ENCODE data around the gene CDH15. TPM values are rescaled to one million over a fixed set of nuclear protein-coding genes. Genes with fewer than 3 reads are reported as not detected.

Gene CDH15
- total and polyA plus RNA-seq, 9 of the 15 experiments (the other 6 are each of a cell fraction or from before 2014, with no cell fraction given) = 0.07 to 0.18 TPM; not detected in 7

DNA sequence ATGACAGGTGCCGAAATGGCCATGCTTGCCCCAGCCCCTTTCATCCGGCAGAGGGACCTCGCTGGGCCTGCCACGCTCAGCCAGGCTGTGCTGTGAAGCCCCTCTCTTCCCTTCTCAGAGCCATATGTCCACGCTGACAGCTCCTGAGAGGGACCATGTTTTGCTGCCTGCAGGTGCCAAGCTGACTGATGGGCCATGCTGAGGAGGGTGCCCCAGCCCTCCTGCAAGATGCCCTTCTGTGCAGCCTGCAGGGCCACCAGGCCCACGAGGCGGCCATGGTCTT lies 33.1 kb upstream of the CDH15 start:
- intact Hi-C loops (cut with micrococcal nuclease) (no loop called here), in situ Hi-C loops (cut with MboI) (no loop called here)
- H3K27me3 ChIP-seq (ENCODE audit: control insufficient read depth in 2 of 2, insufficient read depth in 2 of 2, low read length in 2 of 2) = no peaks in the 10 kb centered on the region
- no peaks in the 10 kb centered on the region for H3K9me3 ChIP-seq (replicated peaks; ENCODE audit: control insufficient read depth, insufficient read depth, low read depth, low read length)
- POLR2A ChIA-PET = no interaction called here
- no peak overlapping the region; a peak in 1 of 4 replicates for H3K9ac ChIP-seq (ENCODE audit: insufficient read depth in 1 of 2, low read depth in 2 of 2, low read length in 2 of 2)
- no peak overlapping the region for H3K4me3 ChIP-seq
- H3K4me1 ChIP-seq (replicated peaks in 1 of 2; ENCODE audit: control insufficient read depth in 2 of 2, insufficient read depth in 2 of 2, low read length in 2 of 2) = peaks cover 0 to 22% of the 10 kb centered on the region in 2 experiments; a peak in 2 of 5 replicates
- no peak overlapping the region for H2AFZ ChIP-seq (ENCODE audit: low read depth, low read length)
- ATAC-seq (no peak), FAIRE-seq (no peak), DNase-seq (ENCODE audit: extremely low read depth in 1 of 4, low spot score in 3 of 4) (no peak)
- H3K27ac ChIP-seq (ENCODE audit: extremely low read depth, low read depth, low read length) = no peak overlapping the region
- H3K36me3 ChIP-seq (ENCODE audit: control insufficient read depth, insufficient read depth, low read length) = peaks cover 41% of the 10 kb centered on the region; the same call in 2 of the 3 replicates
- H4K20me1 ChIP-seq (replicated peaks; ENCODE audit: control insufficient read depth, insufficient read depth, low read length) = no peaks in the 10 kb centered on the region
- no peak overlapping the region for H3K4me2 ChIP-seq (ENCODE audit: insufficient read depth, low read length)
- 96% methylated on average over 7 of the region's 7 CpGs for WGBS (ENCODE audit: insufficient coverage, low coverage, missing lambda C conversion rate)
- TF ChIP-seq SAP30 (IDR thresholded peaks at IDR 0.05; ENCODE audit: borderline replicate concordance, insufficient read depth, low read depth, low read length, poor library complexity, severe bottlenecking) (no peak), ZFX (CRISPR knock-in tag; IDR thresholded peaks at IDR 0.05) (no peak), RBM25 (IDR thresholded peaks at IDR 0.05; ENCODE audit: low read depth, low read length, severe bottlenecking) (no peak), SRSF9 (IDR thresholded peaks at IDR 0.05; ENCODE audit: borderline replicate concordance, low read depth, low read length) (no peak), ZFP1 (CRISPR knock-in tag; IDR thresholded peaks at IDR 0.05) (no peak), KHSRP (IDR thresholded peaks at IDR 0.05) (no peak), ZNF561 (CRISPR knock-in tag; conservative IDR thresholded peaks at IDR 0.05) (no peak), GABPB1 (CRISPR knock-in tag; IDR thresholded peaks at IDR 0.05) (no peak), KLF1 (tag; IDR thresholded peaks at IDR 0.05) (no peak), DDX20 (tag; IDR thresholded peaks at IDR 0.05; ENCODE audit: low read depth) (no peak), SREBF1 (IDR thresholded peaks at IDR 0.05; ENCODE audit: borderline replicate concordance, low read depth, low read length) (no peak), HDAC6 (IDR thresholded peaks at IDR 0.05; ENCODE audit: low read depth, low read length) (no peak), NFIX (CRISPR knock-in tag; IDR thresholded peaks at IDR 0.05; ENCODE audit: low read depth) (no peak), CCAR2 (IDR thresholded peaks at IDR 0.05; ENCODE audit: low read depth, low read length) (no peak), ZFPM2 (CRISPR knock-in tag; IDR thresholded peaks at IDR 0.05) (no peak), SMAD1 (IDR thresholded peaks at IDR 0.05; ENCODE audit: low read depth, low read length, partially characterized antibody) (no peak)
- TF ChIP-seq, protein P1, sequence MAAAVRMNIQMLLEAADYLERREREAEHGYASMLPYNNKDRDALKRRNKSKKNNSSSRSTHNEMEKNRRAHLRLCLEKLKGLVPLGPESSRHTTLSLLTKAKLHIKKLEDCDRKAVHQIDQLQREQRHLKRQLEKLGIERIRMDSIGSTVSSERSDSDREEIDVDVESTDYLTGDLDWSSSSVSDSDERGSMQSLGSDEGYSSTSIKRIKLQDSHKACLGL (CRISPR knock-in tag; IDR thresholded peaks at IDR 0.05; ENCODE audit: borderline replicate concordance, poor library complexity, severe bottlenecking) = no peak
- TF ChIP-seq, protein P2, sequence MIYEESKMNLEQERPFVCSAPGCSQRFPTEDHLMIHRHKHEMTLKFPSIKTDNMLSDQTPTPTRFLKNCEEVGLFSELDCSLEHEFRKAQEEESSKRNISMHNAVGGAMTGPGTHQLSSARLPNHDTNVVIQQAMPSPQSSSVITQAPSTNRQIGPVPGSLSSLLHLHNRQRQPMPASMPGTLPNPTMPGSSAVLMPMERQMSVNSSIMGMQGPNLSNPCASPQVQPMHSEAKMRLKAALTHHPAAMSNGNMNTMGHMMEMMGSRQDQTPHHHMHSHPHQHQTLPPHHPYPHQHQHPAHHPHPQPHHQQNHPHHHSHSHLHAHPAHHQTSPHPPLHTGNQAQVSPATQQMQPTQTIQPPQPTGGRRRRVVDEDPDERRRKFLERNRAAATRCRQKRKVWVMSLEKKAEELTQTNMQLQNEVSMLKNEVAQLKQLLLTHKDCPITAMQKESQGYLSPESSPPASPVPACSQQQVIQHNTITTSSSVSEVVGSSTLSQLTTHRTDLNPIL (CRISPR knock-in tag; IDR thresholded peaks at IDR 0.05) = no peak
- H3K79me2 ChIP-seq (ENCODE audit: control insufficient read depth, insufficient read depth, low read length) = no peaks in the 10 kb centered on the region
- CTCF ChIA-PET (ENCODE audit: low intra/inter-chr PET ratio) = no interaction called here
- no peaks in the 10 kb centered on the region for H3K9me1 ChIP-seq (ENCODE audit: control insufficient read depth, insufficient read depth, low read length)
- no TSS peak for BruUV-seq (replicated peaks)

All from K562 (cell line).